Limb (tissue), 2 donors: ENCODE data around the gene CD6.
"Not testable (repeated sequence)": the region's sequence is repeated elsewhere in the genome, so short reads cannot be mapped to it uniquely, and the experiment has no call there.

Source experiments
- DNase-seq, 2 donors: peaks; one replicate each; pipeline ENCODE4 v3.0.0-alpha.2; 2016; ENCODE audit errors: extremely low spot score in 2 of 2

The CD6 gene

DNA sequence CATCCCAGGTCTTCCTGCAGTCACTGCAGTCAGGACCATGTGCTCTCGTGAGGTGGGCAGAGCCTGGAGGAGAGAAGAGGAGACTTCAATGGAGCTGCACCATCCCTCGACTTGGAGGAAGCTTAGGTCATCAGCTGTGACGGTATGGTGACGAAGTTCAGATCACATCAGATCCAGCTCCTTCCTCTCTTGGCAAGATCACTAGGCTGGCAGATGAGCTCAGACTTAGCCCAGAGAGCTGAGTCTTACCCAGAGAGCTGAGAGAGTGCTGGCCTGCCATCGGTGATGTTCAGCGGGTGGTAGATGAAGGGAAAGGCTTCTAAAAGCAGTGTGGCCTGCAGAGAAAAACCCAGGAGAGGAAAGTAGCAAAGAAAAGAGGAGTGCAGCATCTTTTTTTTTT is 17.7 kb upstream of the CD6 start:
- no peak for DNase-seq

- DNase-seq, result no peak
These were observed 17.1 kb upstream of the CD6 start for GRCh38 chr11:60954421-60954820.

- DNase-seq, result no peak
These were observed 15.9 kb upstream of the CD6 start for GRCh38 chr11:60955571-60955970.

DNA sequence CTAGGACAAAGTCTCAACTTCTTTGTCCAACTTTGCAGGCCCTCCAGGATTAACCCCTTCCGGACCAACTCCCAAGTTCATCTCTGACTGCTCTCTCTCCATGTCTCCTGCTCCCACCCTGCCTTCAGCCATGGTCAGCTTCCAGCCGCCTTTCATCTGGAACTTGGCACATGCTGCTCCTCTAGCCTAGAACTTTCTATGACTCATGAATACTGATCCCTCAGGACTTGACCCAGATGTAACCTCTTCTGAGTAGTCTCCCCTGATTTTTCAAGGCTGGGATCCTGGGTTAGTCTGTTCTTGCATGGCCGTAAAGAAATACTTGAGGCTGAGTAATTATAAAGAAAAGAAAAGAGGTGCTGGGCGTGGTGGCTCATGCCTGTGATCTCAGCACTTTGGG is 14.3 kb upstream of the CD6 start:
- no peak for DNase-seq

DNA sequence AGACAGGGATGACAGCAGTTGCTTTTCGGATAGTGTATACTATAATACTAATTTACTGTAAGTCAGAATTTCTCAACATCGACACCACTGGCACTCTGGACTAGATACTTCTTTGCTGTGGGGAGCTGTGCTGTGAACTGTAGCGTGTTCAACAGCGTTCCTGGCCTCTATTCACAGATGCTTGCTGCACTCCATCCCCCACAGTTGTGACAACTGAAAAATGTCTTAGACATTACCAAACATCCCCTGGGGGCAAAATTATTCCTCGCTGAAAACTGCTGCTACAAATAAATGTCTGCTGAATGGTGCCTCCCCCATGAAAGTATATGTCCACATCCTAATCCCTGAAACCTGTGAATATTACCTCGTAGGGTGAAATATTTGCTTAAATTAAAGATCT is 12.0 kb upstream of the CD6 start:
- DNase-seq, result no peak

- no peak for DNase-seq
These were observed 11.1 kb upstream of the CD6 start for GRCh38 chr11:60960405-60960804.

- no peak for DNase-seq
These were observed 6.7 kb upstream of the CD6 start for GRCh38 chr11:60964801-60965200.

DNA sequence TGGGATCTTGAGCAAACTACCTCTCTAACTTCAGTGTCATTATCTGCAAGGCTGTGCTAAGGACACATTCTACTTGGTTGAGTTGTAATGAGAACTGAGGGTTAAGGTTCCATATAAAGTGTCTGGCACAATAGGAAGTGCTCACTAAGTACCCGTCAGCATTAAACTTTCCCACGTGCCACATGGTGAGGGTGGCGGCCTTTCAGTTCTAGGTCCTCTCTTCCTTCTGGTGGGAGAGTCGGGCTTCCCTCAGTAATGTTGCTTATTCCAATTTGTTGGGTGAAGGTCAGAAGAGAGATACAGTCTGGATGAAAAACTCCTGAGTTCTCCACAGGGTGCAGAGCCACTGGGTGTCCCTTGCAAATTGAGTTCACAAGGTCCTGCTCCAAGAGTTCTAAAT is 4.6 kb upstream of the CD6 start:
- no peak for DNase-seq

DNA sequence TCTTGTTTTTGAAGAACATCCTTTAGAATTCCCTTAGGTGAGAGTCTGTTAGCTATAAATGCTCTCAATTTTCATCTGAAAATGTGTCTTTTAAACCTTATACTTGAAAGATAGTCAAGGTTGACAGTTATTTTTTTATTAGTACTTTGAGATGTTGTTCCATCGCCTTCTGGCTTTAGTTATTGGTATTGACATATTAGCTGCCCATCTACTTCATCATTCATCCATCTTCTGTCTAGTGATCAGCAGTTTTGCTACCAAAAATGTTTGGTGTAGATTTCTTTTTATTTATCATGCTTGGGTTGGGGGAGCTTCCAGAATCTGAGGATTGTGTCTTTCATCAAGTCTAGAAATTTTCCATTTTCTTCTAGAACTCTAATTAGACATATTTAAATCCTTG is 3.3 kb upstream of the CD6 start:
- DNase-seq, result no peak

- DNase-seq, result no peak
These were observed 1.1 kb upstream of the CD6 start for GRCh38 chr11:60970369-60970774.

DNA sequence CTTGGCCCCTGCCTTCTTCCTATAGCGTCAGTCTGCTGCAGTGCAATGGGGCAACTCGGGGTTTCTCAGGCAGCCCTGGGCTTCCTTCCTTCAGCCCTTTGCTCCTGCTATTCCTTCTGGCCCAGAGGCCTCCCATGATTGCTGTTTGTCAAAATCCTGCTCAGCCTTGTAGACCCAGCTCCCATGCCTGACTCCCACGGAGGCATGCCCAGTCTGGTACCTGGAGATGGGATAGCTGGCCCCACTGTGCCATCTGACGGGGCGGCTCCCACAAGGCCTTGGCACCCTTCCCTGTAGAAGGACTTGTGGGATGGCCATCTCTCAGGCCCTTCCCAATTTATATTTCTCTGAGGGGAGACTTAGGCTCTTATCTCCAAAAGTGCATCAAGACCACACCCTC is 590 bp upstream of the CD6 start:
- DNase-seq, result no peak

DNA sequence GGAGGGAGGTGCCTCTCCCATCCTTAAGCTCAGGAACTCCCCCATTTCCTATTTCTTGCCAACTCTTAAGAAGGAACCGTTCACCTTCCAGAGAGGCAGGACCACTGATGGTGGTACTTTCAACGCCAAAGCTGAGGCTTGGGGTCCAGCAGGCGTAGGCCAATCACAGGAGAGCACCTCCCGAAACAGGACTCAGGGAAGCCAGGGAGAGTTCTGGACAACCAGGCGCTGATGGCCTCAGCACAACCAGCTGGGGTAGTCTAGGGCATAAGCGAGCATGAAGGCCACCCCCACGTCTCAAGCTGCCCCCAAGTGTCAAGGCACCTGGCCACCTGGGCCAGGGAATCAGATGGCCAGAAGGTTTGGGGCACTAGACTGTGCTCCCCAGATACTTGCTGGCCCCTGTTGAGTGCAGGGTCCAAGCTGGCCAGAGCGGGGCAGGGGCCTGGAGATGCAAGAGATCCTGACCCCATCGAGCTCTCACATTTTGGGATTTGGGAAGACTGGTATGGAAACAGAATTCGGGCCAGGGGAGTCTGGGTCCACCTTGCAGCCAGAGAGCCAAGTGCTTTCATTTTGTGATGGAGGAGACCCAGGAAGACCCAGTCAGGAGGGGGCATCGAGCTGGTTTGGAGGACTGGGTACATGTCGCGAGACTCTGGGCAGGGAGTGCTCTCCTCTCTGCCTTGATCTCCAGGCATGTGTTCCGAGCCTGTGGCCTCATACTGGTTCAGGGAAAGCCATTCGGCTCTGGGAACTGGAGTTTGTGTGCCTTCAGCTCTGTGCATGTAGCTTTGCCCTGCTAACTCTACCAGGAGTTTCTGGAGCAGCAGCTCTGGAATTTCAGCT is 926 bp downstream of the CD6 start:
- no peak for DNase-seq

- no peak for DNase-seq
These were observed 2.2 kb downstream of the CD6 start for GRCh38 chr11:60973699-60974098.

DNA sequence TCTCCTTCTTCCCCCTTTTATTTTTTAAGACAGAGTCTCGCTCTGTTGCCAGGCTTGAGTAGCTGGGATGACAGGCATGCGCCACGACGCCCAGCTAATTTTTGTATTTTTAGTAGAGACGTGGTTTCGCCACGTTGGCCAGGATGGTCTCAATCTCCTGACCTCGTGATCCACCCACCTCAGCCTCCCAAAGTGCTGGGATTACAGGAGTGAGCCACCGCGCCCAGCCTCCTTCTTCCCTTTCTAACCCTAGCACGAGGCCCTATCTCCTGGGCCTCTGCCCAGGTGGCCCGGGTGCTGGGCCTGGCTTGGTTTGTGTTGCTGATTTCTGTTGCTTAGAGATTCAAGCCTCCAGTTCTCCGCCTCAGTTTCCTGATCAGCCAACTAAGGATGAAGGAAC is 2.8 kb downstream of the CD6 start:
- DNase-seq, result not testable (repeated sequence)

DNA sequence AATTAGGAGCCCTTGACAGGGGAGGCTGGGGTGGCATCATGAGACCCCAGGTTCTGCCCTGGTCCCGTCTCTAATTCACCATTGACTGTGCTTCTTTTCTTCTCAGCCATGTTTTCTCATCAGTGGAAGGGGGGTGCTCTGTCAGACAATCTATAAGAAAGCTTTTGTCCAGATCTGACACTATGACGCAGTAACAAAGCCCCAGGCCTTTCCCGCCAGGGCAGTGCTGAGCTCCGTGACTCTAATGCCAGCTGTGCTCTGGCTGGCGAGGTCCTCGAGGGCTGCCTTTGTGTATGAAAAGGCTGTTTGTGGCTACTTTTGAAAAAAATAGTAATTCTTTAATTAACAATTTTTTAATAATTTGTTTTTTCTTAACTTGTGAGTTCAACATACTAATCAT is 3.2 kb downstream of the CD6 start:
- DNase-seq, result no peak

GRCh38 chr11:60977224-60977623 is 5.7 kb downstream of the CD6 start:
- DNase-seq, result no peak

DNA sequence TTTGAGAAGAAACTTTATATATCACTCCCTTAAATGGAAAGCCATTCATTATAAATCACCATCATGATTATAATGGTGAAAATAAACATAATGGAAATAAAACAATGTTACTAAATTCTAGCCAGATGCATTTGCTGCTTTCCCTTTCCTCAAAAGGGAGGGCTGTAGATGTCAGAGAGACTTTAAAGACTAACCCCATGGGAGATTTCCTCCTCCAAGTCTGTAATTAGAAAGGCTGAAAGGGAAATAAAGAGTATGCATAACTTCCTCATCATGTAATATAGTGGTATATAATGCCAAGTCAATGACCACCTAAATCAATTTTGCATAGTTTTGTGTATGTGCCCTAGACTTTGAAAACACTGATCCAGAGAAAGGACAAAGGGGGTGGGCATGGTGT is 6.4 kb downstream of the CD6 start:
- DNase-seq, result no peak

DNA sequence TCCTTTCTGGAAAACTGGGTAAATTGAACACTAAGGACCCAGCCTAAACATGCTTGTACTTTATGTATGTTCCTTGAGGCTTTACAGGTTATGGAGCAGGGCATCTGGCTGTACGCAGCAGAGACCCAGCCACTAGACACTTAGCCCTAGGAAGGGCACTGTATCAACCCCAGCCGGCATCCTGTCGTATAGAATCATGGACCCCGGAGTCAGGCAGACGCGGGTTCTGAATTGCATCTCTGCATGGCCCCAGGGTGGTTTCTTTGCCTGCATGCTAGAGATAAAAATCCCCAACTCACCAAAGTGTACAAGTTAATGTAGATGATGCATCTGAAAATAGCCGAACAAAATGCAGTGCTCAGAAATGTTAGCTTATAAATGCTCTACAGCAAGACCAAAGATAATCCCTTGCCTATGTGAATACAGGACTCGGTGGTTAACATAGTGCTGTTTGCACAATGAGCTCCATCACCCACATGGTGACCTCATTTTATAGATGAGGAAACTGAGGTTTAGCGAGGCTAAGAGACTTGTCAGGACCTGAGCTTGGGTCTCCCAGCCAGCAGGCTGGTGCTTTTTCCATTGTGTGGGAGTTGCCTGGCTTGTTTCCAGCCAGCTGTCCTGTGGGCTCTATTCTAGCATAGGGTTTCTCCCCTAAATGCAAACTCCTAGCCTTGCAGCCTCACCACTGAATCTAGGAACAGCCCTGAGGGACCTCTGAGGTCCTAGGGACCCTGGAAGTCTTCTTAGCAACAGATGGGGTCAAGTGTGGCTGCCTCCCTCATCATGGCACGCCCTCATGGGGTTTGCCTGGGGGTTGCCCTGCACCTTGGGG is 7.3 kb downstream of the CD6 start:
- no peak for DNase-seq

DNA sequence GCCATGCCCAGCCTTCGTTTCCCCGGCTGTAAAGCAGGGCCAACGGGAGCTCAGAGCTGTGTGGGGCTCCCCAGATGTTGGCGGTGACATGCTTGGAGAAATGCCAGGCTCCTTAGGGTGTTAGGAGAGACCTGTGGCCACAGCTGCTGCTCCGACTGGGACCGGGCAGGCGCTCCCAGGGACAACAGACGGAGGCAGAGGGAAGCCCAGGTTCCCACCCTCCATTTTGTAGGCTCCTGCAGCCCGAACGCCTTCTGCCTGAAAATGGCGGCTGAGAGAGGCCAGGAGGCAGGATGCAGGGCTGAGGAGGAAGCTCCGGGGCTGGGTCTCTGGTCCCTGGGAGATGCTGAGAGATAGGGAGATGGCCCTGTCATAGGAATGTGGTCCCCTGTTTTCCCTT is 10.0 kb downstream of the CD6 start:
- DNase-seq, result no peak

GRCh38 chr11:60982184-60982583 is 10.7 kb downstream of the CD6 start:
- DNase-seq, result no peak

- no peak for DNase-seq
These were observed 12.7 kb downstream of the CD6 start for GRCh38 chr11:60984149-60984548.

- no peak for DNase-seq
These were observed 13.2 kb downstream of the CD6 start for GRCh38 chr11:60984636-60985035.

DNA sequence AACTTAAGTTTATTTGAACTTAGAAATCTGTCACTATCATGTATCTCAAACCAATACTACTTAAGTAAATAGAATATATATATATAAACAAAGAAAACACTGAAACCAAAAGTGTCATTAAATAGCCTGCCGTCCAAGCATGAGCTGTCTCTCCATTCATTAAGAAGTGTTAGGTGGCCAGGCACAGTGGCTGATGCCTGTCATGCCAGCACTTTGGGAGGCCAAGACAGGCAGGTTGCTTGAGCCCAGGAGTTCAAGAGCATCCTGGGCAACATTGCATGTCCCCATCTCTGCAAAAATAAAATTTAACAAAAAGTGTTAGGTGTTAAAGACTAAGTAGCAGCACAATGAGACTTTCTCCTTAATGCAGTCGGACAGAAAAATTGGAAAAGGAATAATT is 14.0 kb downstream of the CD6 start:
- no peak for DNase-seq
